Measurements from ENCODE around the gene RPL9.

GRCh38 chr4:39505581-39505980 lies 46.9 kb upstream of the RPL9 start:
- no peak for TF ChIP-seq CTCF (IDR thresholded peaks at IDR 0.05 in 2 of 3, conservative IDR thresholded peaks at IDR 0.05 in 1 of 3; ENCODE audit: borderline replicate concordance in 1 of 3, insufficient read depth in 1 of 3, low read depth in 2 of 3, low read length in 2 of 3)
- TF ChIP-seq POLR2A (IDR thresholded peaks at IDR 0.05; ENCODE audit: borderline replicate concordance, extremely low read depth, insufficient read depth, insufficient read length), result no peak
- no peak for TF ChIP-seq ZNF274 (IDR thresholded peaks at IDR 0.05; ENCODE audit: low read depth, low read length)
- TF ChIP-seq CEBPB (IDR thresholded peaks at IDR 0.05; ENCODE audit: low read depth), result no peak
- no peak for TF ChIP-seq MAX (IDR thresholded peaks at IDR 0.05)
- no peak for TF ChIP-seq EZH2 (IDR thresholded peaks at IDR 0.05)
- no peak for TF ChIP-seq REST (IDR thresholded peaks at IDR 0.05; ENCODE audit: low read depth)
- no peak for TF ChIP-seq SIN3A (IDR thresholded peaks at IDR 0.05; ENCODE audit: low read depth)
- TF ChIP-seq POLR2AphosphoS5 (IDR thresholded peaks at IDR 0.05; ENCODE audit: low read depth, low read length), result no peak
- no peak for TF ChIP-seq YY1 (IDR thresholded peaks at IDR 0.05; ENCODE audit: extremely low read depth, insufficient replicate concordance, low read depth, low read length)
- TF ChIP-seq ATF3 (IDR thresholded peaks at IDR 0.05), result no peak
- TF ChIP-seq JUND (IDR thresholded peaks at IDR 0.05), result no peak
- TF ChIP-seq TCF7L2 (IDR thresholded peaks at IDR 0.05; ENCODE audit: borderline replicate concordance, extremely low read depth, insufficient read depth, insufficient read length), result no peak

Data from HCT116 (cell line).